GM18505 (cell line): ENCODE results near the gene NSMCE1.

ENCODE experiments used
- ATAC-seq: cut with Tn5 transposase; IDR thresholded peaks from one replicate; pipeline ENCODE4 v1.9.1; 2021; ENCODE audit not compliant: unreplicated experiment
- POLR2A ChIP-seq: IDR thresholded peaks from 4 replicates; pipeline ENCODE4 v1.6.1; 2011; ENCODE audit warnings: borderline replicate concordance; ENCODE audit not compliant: insufficient read depth, insufficient read length; ENCODE audit errors: extremely low read depth

The NSMCE1 gene

GRCh38 chr16:27232061-27232900 lies 36.3 kb downstream of the NSMCE1 start:
- ATAC-seq, result peak; percentile 48

GRCh38 chr16:27231692-27232060 lies 36.9 kb downstream of the NSMCE1 start:
- ATAC-seq, result no peak
- TF ChIP-seq POLR2A, result no peak

More at GRCh38 chr16:27232061-27232900, 36.3 kb downstream of the NSMCE1 start:
- TF ChIP-seq POLR2A, result no peak

GRCh38 chr16:27230562-27231001 lies 38.0 kb downstream of the NSMCE1 start:
- no peak for ATAC-seq
- no peak for TF ChIP-seq POLR2A

GRCh38 chr16:27229891-27230470 lies 38.6 kb downstream of the NSMCE1 start:
- ATAC-seq, result no peak
- no peak for TF ChIP-seq POLR2A

- ATAC-seq, result no peak
- no peak for TF ChIP-seq POLR2A
These were observed 39.7 kb downstream of the NSMCE1 start for GRCh38 chr16:27228621-27229501.

- no peak for ATAC-seq
- no peak for TF ChIP-seq POLR2A
These were observed 40.5 kb downstream of the NSMCE1 start for GRCh38 chr16:27228045-27228444.

- ATAC-seq, result no peak
- TF ChIP-seq POLR2A, result no peak
These were observed 41.4 kb downstream of the NSMCE1 start for GRCh38 chr16:27226976-27227705.

- no peak for TF ChIP-seq POLR2A
- no peak for ATAC-seq
These were observed 42.1 kb downstream of the NSMCE1 start for GRCh38 chr16:27226476-27226875.

- no peak for TF ChIP-seq POLR2A
- ATAC-seq, result no peak
These were observed 42.8 kb downstream of the NSMCE1 start for GRCh38 chr16:27225536-27226360.

GRCh38 chr16:27224741-27225300 lies 43.8 kb downstream of the NSMCE1 start:
- no peak for TF ChIP-seq POLR2A
- no peak for ATAC-seq

- no peak for TF ChIP-seq POLR2A
These were observed 44.3 kb downstream of the NSMCE1 start for GRCh38 chr16:27224271-27224737.

More at GRCh38 chr16:27224271-27224737, 44.3 kb downstream of the NSMCE1 start:
- ATAC-seq, result no peak
